Measurements from ENCODE around the gene TNFSF15. TPM values are rescaled to one million over a fixed set of nuclear protein-coding genes. Genes with fewer than 3 reads are reported as not detected.

The TNFSF15 gene
- total and polyA plus RNA-seq, 2 experiments from 2014 or later = 0.06 to 0.07 TPM

DNA sequence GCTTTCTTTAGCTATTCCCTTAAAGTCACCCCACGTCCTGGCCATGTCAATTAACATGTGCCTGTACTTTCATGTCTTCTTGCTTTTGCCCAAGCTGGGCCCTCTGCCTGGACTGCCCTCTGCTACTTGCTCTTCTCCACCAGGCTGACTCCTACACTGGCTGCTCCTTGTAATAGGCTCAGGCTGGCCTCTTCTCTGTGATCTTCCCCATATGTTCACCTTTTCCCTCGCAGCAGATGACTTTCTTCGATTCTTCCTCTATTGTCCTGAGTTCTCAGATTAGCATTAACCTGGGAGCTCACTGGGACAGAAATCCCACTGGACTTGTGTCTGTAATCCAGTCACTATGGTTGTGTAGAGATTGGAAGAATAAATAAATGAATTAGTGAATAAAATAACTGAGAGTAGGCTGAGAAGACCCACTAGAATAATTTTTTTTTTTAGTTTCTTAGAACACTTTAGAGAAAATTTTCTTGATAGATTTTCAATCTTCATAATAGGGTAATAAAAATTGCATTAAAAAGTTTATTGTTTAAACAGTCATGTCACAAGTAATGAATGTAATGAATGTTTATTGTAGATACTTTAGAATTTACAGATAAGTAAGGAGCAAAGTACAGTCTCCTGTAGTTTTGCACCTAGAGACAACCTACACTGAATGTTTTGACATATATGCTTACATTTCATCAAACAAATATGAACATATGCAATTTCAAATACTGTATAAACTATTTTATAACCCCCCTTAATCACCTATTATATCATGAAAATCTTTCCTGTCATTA lies 47.4 kb upstream of the TNFSF15 start:
- H3K27me3 ChIP-seq (ENCODE audit: insufficient read depth) = no peaks in the 10 kb centered on the region
- H3K27ac ChIP-seq (ENCODE audit: low read depth) = no peak overlapping the region
- ATAC-seq = no peak
- no peak overlapping the region for H3K4me3 ChIP-seq
- no peaks in the 10 kb centered on the region for H3F3A ChIP-seq (replicated peaks; ENCODE audit: low read depth)
- TF ChIP-seq, protein P1, sequence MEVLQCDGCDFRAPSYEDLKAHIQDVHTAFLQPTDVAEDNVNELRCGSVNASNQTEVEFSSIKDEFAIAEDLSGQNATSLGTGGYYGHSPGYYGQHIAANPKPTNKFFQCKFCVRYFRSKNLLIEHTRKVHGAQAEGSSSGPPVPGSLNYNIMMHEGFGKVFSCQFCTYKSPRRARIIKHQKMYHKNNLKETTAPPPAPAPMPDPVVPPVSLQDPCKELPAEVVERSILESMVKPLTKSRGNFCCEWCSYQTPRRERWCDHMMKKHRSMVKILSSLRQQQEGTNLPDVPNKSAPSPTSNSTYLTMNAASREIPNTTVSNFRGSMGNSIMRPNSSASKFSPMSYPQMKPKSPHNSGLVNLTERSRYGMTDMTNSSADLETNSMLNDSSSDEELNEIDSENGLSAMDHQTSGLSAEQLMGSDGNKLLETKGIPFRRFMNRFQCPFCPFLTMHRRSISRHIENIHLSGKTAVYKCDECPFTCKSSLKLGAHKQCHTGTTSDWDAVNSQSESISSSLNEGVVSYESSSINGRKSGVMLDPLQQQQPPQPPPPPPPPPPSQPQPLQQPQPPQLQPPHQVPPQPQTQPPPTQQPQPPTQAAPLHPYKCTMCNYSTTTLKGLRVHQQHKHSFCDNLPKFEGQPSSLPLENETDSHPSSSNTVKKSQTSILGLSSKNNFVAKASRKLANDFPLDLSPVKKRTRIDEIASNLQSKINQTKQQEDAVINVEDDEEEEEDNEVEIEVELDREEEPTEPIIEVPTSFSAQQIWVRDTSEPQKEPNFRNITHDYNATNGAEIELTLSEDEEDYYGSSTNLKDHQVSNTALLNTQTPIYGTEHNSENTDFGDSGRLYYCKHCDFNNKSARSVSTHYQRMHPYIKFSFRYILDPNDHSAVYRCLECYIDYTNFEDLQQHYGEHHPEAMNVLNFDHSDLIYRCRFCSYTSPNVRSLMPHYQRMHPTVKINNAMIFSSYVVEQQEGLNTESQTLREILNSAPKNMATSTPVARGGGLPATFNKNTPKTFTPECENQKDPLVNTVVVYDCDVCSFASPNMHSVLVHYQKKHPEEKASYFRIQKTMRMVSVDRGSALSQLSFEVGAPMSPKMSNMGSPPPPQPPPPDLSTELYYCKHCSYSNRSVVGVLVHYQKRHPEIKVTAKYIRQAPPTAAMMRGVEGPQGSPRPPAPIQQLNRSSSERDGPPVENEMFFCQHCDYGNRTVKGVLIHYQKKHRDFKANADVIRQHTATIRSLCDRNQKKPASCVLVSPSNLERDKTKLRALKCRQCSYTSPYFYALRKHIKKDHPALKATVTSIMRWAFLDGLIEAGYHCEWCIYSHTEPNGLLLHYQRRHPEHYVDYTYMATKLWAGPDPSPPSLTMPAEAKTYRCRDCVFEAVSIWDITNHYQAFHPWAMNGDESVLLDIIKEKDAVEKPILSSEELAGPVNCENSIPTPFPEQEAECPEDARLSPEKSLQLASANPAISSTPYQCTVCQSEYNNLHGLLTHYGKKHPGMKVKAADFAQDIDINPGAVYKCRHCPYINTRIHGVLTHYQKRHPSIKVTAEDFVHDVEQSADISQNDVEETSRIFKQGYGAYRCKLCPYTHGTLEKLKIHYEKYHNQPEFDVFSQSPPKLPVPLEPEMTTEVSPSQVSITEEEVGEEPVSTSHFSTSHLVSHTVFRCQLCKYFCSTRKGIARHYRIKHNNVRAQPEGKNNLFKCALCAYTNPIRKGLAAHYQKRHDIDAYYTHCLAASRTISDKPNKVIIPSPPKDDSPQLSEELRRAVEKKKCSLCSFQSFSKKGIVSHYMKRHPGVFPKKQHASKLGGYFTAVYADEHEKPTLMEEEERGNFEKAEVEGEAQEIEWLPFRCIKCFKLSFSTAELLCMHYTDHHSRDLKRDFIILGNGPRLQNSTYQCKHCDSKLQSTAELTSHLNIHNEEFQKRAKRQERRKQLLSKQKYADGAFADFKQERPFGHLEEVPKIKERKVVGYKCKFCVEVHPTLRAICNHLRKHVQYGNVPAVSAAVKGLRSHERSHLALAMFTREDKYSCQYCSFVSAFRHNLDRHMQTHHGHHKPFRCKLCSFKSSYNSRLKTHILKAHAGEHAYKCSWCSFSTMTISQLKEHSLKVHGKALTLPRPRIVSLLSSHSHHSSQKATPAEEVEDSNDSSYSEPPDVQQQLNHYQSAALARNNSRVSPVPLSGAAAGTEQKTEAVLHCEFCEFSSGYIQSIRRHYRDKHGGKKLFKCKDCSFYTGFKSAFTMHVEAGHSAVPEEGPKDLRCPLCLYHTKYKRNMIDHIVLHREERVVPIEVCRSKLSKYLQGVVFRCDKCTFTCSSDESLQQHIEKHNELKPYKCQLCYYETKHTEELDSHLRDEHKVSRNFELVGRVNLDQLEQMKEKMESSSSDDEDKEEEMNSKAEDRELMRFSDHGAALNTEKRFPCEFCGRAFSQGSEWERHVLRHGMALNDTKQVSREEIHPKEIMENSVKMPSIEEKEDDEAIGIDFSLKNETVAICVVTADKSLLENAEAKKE (CRISPR knock-in tag; IDR thresholded peaks at IDR 0.05) = no peak
- TF ChIP-seq EZH2 (IDR thresholded peaks at IDR 0.05; ENCODE audit: low read depth, unreplicated experiment) (no peak), NANOG (IDR thresholded peaks at IDR 0.05; ENCODE audit: borderline replicate concordance) (no peak), ZNF114 (CRISPR knock-in tag; IDR thresholded peaks at IDR 0.05) (no peak), ZNF331 (CRISPR knock-in tag; IDR thresholded peaks at IDR 0.05; ENCODE audit: low read depth) (no peak), CREB1 (CRISPR knock-in tag; IDR thresholded peaks at IDR 0.05; ENCODE audit: low read depth) (no peak), POLR2AphosphoS5 (IDR thresholded peaks at IDR 0.05; ENCODE audit: low read depth) (no peak), STAT1 (IDR thresholded peaks at IDR 0.05; ENCODE audit: unreplicated experiment) (no peak)
- TF ChIP-seq, protein P2, sequence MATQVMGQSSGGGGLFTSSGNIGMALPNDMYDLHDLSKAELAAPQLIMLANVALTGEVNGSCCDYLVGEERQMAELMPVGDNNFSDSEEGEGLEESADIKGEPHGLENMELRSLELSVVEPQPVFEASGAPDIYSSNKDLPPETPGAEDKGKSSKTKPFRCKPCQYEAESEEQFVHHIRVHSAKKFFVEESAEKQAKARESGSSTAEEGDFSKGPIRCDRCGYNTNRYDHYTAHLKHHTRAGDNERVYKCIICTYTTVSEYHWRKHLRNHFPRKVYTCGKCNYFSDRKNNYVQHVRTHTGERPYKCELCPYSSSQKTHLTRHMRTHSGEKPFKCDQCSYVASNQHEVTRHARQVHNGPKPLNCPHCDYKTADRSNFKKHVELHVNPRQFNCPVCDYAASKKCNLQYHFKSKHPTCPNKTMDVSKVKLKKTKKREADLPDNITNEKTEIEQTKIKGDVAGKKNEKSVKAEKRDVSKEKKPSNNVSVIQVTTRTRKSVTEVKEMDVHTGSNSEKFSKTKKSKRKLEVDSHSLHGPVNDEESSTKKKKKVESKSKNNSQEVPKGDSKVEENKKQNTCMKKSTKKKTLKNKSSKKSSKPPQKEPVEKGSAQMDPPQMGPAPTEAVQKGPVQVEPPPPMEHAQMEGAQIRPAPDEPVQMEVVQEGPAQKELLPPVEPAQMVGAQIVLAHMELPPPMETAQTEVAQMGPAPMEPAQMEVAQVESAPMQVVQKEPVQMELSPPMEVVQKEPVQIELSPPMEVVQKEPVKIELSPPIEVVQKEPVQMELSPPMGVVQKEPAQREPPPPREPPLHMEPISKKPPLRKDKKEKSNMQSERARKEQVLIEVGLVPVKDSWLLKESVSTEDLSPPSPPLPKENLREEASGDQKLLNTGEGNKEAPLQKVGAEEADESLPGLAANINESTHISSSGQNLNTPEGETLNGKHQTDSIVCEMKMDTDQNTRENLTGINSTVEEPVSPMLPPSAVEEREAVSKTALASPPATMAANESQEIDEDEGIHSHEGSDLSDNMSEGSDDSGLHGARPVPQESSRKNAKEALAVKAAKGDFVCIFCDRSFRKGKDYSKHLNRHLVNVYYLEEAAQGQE (IDR thresholded peaks at IDR 0.05; ENCODE audit: unreplicated experiment) = no peak
- Mint-ChIP-seq H3K9me3 (no peaks in the 10 kb centered on the region), H3K4me3 (no peak overlapping the region), H3K27me3 (ENCODE audit: insufficient read depth, low read depth, poor library complexity) (peaks cover 3% of the 10 kb centered on the region), H3K4me1 (peaks cover 6% of the 10 kb centered on the region), H3K36me3 (ENCODE audit: low read depth) (no peaks in the 10 kb centered on the region), H3K27ac (no peak overlapping the region)
- H4K20me1 ChIP-seq (replicated peaks; ENCODE audit: insufficient read depth) = no peaks in the 10 kb centered on the region
- 0 out of 2 replicates have a peak, but pooled peaks cover 3% of the 10 kb centered on the region for H3K9me2 ChIP-seq (ENCODE audit: insufficient read depth)
- DNase-seq (ENCODE audit: low spot score) = no peak
- no peak overlapping the region for H2AFZ ChIP-seq
- H3K36me3 ChIP-seq (ENCODE audit: insufficient read depth) = no peaks in the 10 kb centered on the region
- H3K4me2 ChIP-seq = no peak overlapping the region
- no peaks in the 10 kb centered on the region for H3K4me1 ChIP-seq (ENCODE audit: insufficient read depth)
- no peaks in the 10 kb centered on the region for H3K79me2 ChIP-seq (replicated peaks; ENCODE audit: insufficient read depth)

Measured in GM23338 (cell line).